ENCODE results near the gene PRR23E.

The PRR23E gene

GRCh38 chr3:127185962-127186674, 6.8 kb upstream of the PRR23E start:
- DNase-seq: no peak

- DNase-seq: no peak
These were observed 5.6 kb upstream of the PRR23E start for GRCh38 chr3:127187316-127187715.

GRCh38 chr3:127193341-127193740, 410 bp downstream of the PRR23E start:
- no peak for DNase-seq

- no peak for DNase-seq
These were observed 844 bp downstream of the PRR23E start for GRCh38 chr3:127193775-127194174.

- DNase-seq: no peak
These were observed 1.8 kb downstream of the PRR23E start for GRCh38 chr3:127194601-127195187.

- no peak for DNase-seq
These were observed 2.5 kb downstream of the PRR23E start for GRCh38 chr3:127195417-127195816.

- no peak for DNase-seq
These were observed 3.1 kb downstream of the PRR23E start for GRCh38 chr3:127196002-127196401.

GRCh38 chr3:127196466-127197299, 3.8 kb downstream of the PRR23E start:
- DNase-seq: no peak

- no peak for DNase-seq
These were observed 4.6 kb downstream of the PRR23E start for GRCh38 chr3:127197300-127198189.

- DNase-seq: no peak
These were observed 7.3 kb downstream of the PRR23E start for GRCh38 chr3:127200086-127200691.

- no peak for DNase-seq
These were observed 10.1 kb downstream of the PRR23E start for GRCh38 chr3:127203024-127203423.

- DNase-seq: no peak
These were observed 12.1 kb downstream of the PRR23E start for GRCh38 chr3:127204841-127205582.

GRCh38 chr3:127206154-127206553, 13.2 kb downstream of the PRR23E start:
- DNase-seq: no peak

- no peak for DNase-seq
These were observed 13.9 kb downstream of the PRR23E start for GRCh38 chr3:127206611-127207516.

GRCh38 chr3:127207727-127208482, 15.0 kb downstream of the PRR23E start:
- DNase-seq: no peak

GRCh38 chr3:127208483-127209100, 15.7 kb downstream of the PRR23E start:
- no peak for DNase-seq

- no peak for DNase-seq
These were observed 16.4 kb downstream of the PRR23E start for GRCh38 chr3:127209155-127209839.

GRCh38 chr3:127209840-127210653, 17.1 kb downstream of the PRR23E start:
- DNase-seq: no peak
